Measurements from ENCODE around the gene KIF20B. TPM values are rescaled to one million over a fixed set of nuclear protein-coding genes. Genes with fewer than 3 reads are reported as not detected.

Gene KIF20B
- total and polyA plus RNA-seq, 2 experiments from 2014 or later, result 8.3 to 12.1 TPM

- Histone ChIP-seq H3K4me3 (no peak overlapping the region), H3K27ac (no peak overlapping the region), H3K9me3 (ENCODE audit: low read depth) (no peaks in the 10 kb centered on the region), H3K27me3 (no peaks in the 10 kb centered on the region), H3K36me3 (no peaks in the 10 kb centered on the region), H3K4me1 (ENCODE audit: low read depth) (no peaks in the 10 kb centered on the region)
- TF ChIP-seq, protein P1, sequence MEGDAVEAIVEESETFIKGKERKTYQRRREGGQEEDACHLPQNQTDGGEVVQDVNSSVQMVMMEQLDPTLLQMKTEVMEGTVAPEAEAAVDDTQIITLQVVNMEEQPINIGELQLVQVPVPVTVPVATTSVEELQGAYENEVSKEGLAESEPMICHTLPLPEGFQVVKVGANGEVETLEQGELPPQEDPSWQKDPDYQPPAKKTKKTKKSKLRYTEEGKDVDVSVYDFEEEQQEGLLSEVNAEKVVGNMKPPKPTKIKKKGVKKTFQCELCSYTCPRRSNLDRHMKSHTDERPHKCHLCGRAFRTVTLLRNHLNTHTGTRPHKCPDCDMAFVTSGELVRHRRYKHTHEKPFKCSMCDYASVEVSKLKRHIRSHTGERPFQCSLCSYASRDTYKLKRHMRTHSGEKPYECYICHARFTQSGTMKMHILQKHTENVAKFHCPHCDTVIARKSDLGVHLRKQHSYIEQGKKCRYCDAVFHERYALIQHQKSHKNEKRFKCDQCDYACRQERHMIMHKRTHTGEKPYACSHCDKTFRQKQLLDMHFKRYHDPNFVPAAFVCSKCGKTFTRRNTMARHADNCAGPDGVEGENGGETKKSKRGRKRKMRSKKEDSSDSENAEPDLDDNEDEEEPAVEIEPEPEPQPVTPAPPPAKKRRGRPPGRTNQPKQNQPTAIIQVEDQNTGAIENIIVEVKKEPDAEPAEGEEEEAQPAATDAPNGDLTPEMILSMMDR (IDR thresholded peaks at IDR 0.05; ENCODE audit: low read depth, low read length), result no peak
- peak in 1 of 2 donors; percentile 36 for DNase-seq (ENCODE audit: low read depth in 1 of 2, low spot score in 1 of 2)
Measured at GRCh38 chr10:89792187-89792586, 90.8 kb downstream of the KIF20B start.

DNA sequence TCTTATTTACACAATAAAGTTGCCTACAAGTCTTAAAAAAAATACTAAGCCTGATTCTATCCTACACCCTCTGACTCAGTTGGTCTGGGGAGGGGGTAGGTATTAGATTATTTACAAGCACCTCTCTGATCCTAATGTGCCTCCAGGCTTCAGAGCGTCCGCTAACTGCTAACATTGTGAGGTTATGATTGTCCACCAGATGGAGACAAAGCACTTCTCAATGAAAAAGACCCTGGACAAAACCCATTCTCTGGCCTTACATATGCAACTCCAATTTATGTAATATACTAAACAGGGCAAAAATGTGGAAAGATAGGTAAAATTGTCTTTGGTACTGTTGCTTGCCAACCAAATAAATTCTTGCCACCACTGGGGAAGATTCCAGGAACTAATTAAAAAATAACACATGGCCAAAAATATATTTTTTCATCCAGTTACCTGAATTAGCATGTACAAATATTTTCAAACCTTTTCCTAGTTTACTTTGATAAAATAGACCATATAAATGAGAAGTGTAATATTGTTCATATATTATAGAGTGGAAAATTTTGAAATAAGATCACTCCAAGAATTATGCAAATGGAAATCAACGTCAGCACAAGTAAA is 92.4 kb downstream of the KIF20B start:
- peak; percentile 85 to 87 for DNase-seq (ENCODE audit: low read depth in 1 of 2, low spot score in 1 of 2)
- Histone ChIP-seq H3K4me3 (no peak overlapping the region), H3K4me1 (ENCODE audit: low read depth) (no peaks in the 10 kb centered on the region), H3K27ac (no peak overlapping the region), H3K9me3 (ENCODE audit: low read depth) (no peaks in the 10 kb centered on the region), H3K36me3 (no peaks in the 10 kb centered on the region), H3K27me3 (no peaks in the 10 kb centered on the region)
- TF ChIP-seq, protein P1 (IDR thresholded peaks at IDR 0.05; ENCODE audit: low read depth, low read length), result peak; percentile 75

DNA sequence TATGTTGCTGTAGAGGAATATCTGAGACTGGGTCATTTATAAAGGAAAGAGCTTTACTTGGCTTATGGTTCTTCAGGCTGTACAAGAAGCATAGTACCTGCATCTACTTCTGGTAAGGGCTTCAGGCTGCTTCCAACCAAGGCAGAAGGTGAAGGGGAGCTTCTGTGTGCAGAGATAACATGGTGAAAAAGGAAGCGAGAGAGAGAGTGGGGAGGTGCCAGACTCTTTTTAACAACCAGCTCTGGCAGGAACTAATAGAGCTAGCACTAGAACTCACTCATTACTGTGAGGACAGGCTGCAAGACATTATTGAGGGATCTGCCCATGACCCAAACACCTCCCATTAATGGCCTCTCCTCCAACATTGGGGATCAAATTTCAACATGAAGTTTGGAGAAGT is 94.5 kb downstream of the KIF20B start:
- Histone ChIP-seq H3K27me3 (no peaks in the 10 kb centered on the region), H3K27ac (no peak overlapping the region), H3K36me3 (no peaks in the 10 kb centered on the region), H3K4me3 (no peak overlapping the region), H3K9me3 (ENCODE audit: low read depth) (no peaks in the 10 kb centered on the region), H3K4me1 (ENCODE audit: low read depth) (no peaks in the 10 kb centered on the region)
- TF ChIP-seq, protein P1 (IDR thresholded peaks at IDR 0.05; ENCODE audit: low read depth, low read length), result no peak
- no peak for DNase-seq (ENCODE audit: low read depth in 1 of 2, low spot score in 1 of 2)

DNA sequence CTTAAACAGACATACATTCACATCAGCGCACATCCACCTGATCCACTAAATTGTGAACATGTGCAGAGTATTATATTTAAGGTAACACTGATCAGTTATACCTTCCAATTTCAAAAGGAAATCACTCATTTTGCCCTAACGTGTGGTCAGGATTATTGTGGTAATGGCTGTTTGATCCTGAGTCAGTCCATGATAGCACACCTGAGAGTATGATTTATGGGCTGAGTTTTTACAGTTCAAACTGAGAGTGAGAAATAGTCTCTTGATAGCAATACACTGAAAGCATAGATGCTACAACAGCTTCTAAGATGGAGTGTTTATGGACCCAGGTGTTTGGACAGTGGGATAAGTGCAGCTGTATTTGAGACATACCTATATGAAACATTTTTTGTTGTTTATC is 96.7 kb downstream of the KIF20B start:
- TF ChIP-seq, protein P1 (IDR thresholded peaks at IDR 0.05; ENCODE audit: low read depth, low read length), result no peak
- no peak overlapping the region for H3K4me3 ChIP-seq
- DNase-seq (ENCODE audit: low read depth in 1 of 2, low spot score in 1 of 2), result no peak
- H3K9me3 ChIP-seq (ENCODE audit: low read depth), result no peaks in the 10 kb centered on the region
- H3K27ac ChIP-seq, result no peak overlapping the region
- H3K36me3 ChIP-seq, result no peaks in the 10 kb centered on the region
- H3K4me1 ChIP-seq (ENCODE audit: low read depth), result no peaks in the 10 kb centered on the region
- no peaks in the 10 kb centered on the region for H3K27me3 ChIP-seq

GRCh38 chr10:89799573-89799972 is 98.2 kb downstream of the KIF20B start:
- no peak for DNase-seq (ENCODE audit: low read depth in 1 of 2, low spot score in 1 of 2)
- no peak overlapping the region for H3K27ac ChIP-seq
- no peaks in the 10 kb centered on the region for H3K9me3 ChIP-seq (ENCODE audit: low read depth)
- H3K4me3 ChIP-seq, result no peak overlapping the region
- H3K27me3 ChIP-seq, result no peaks in the 10 kb centered on the region
- no peaks in the 10 kb centered on the region for H3K36me3 ChIP-seq
- TF ChIP-seq, protein P1 (IDR thresholded peaks at IDR 0.05; ENCODE audit: low read depth, low read length), result no peak
- no peaks in the 10 kb centered on the region for H3K4me1 ChIP-seq (ENCODE audit: low read depth)

Measured in cardiac muscle cell (in vitro differentiated cells and primary cell).